NCI-H748 (cell line): Measurements from ENCODE around the gene NIF3L1.
A peak's percentile ranks its signal among the peaks of the same experiment; 100 is the strongest.
"Not testable (repeated sequence)": the region's sequence is repeated elsewhere in the genome, so short reads cannot be mapped to it uniquely, and the experiment has no call there.

ENCODE experiments used
- DNase-seq: peaks from one replicate; lab custom pipeline; 2025; ENCODE audit not compliant: unreplicated experiment; lab: John Stamatoyannopoulos, UW

NIF3L1 gene

DNA sequence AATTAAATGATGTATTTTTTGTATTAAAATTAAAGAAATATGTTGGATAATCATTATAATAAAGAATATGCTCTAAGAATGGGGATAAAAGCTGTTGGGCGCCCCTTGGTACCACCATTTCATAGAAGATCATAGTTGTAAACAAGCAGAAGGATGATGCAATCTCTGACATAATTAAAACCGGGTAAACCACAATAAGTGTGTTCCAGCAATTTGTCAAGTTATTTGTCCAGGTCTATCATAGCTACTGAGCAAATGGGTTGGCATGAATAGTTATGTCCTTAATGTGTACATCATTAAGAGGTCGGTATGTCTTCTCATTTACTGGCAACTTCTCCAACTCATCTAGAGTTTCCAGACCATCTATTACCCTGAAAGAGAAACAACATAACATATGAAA is 18.0 kb upstream of the NIF3L1 start:
- no peak for DNase-seq

- no peak for DNase-seq
Measured at GRCh38 chr2:200873560-200873959, 15.6 kb upstream of the NIF3L1 start.

DNA sequence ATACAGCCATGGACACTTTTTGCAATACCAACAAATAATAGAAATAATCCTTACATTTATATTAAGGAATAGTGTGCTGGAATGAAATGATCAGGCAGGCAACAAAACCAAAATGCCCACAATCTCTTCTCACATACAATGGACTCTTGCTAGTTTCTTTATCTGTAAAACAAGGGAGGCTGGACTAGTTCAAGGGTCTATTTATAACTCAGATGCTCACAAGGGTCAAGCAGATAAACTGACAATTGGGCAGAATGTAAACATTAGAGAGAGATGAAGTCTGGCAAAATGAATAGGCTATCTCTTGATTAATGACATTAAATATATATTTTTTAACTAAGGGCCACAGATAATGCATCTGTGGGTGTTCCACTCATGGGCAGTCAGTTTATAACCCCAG is 11.7 kb upstream of the NIF3L1 start:
- no peak for DNase-seq

DNA sequence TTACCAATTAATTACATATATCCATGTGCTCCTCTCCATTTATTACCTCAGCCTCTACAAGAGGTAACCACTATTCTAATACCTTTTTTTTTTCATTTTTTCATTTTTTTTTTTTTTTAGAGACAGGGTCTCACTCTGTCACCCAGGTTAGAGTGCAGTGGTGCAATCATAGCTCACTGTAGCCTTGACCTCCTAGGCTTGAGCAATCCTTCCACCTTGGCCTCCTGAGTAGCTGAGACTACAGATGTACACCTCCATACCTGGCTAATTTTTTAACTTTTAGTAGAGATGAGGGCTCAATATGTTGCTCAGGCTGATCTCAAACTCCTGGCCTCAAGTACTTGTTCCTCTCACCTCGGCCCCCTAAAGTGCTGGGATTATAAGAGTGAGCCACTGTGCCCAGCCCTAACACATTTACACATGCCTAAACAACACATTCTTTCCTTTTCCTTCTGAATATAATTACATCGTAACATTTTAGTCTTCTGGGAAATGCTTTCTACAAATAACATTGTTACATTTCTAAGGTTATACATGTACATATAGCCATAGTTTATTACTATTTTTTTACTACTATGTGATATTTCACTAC is 10.8 kb upstream of the NIF3L1 start:
- no peak for DNase-seq

GRCh38 chr2:200881715-200882249 is 7.4 kb upstream of the NIF3L1 start:
- DNase-seq = not testable (repeated sequence)

- no peak for DNase-seq
Measured at GRCh38 chr2:200899482-200899881, 10.3 kb downstream of the NIF3L1 start.

DNA sequence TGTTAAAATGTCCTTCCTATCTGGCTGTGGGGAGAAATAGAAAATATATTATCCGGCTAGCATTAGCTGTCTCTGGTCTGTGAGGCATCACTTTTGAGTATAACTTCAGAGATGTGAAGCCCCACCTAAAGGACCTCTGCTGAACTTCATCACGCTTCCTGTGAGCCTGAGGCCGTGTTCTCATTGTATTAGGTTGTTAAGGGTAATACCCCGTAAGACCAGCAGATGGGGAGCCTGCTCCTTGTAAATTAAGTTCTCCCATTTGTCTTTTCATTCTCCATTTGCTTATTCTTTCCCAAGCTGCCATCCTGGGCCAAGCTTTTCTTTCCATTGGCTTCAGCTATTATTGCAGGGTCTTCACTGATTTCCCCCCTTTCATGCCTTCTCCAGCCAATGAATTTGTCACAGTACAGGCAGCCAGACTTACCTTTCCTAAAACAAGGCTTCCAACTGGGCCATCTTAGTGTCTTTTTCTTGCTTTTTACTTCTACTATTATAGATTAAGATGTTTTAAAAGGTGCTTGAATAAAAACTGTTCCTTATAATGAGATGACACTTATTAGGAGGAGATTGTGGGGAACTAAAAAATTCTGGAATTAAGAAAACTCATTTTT is 12.4 kb downstream of the NIF3L1 start:
- peak; percentile 88 for DNase-seq

- DNase-seq = peak; percentile 69
Measured at GRCh38 chr2:200905618-200906296, 16.6 kb downstream of the NIF3L1 start.

DNA sequence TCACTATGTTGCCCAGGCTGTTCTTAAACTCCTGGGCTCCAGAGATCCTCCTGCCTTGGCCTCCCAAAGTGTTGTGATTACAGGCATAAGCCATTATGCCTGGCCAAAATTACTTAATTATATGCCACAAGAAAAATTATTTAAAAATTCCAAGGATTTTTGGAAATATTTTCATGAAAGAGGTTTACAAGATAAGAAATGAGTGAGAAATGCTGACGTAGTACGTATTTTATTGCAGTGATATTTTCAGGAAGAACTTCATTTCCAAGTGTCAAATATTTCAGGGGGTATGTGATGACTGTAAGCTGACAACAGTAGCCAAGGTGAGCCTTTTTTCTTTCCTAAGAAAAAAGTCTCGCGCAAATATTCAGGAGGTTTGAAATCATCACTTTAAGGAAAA is 20.8 kb downstream of the NIF3L1 start:
- DNase-seq = no peak

DNA sequence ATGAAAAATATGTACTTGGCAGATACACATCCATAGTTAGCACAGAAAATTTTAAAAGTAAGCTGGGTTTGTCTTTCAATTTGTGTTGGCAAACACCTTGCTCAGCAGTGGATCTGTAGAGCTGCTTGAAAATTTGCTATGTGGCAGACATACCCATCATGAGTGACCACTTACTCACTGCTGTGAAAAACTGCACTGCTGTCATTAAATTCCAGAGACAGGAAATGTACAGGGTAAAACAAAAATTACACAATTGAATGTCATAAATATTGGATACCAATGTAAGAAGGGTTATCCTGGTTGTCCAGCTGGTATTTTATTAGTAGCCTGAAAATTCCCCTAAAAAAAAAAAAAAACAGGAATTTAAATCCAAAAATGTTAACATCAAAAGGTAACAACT is 24.5 kb downstream of the NIF3L1 start:
- DNase-seq = no peak

DNA sequence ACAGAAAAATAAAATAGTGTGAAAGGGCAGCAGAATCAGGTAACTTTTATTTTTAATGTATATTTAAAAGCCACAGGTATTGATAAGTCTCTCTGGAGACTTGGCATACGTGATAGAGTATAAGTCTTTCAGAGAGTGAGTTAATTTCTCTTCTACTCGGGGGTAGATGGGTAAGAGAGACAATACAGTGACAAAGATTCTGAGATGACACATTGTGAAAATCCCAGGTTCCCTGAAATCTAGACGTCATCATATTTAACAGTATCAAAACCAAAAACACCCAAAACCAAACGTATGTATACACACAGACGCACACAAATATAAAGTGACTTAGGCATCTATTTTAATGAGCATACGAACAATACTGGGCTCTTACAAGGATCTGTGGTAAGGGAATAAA is 33.3 kb downstream of the NIF3L1 start:
- DNase-seq = no peak

DNA sequence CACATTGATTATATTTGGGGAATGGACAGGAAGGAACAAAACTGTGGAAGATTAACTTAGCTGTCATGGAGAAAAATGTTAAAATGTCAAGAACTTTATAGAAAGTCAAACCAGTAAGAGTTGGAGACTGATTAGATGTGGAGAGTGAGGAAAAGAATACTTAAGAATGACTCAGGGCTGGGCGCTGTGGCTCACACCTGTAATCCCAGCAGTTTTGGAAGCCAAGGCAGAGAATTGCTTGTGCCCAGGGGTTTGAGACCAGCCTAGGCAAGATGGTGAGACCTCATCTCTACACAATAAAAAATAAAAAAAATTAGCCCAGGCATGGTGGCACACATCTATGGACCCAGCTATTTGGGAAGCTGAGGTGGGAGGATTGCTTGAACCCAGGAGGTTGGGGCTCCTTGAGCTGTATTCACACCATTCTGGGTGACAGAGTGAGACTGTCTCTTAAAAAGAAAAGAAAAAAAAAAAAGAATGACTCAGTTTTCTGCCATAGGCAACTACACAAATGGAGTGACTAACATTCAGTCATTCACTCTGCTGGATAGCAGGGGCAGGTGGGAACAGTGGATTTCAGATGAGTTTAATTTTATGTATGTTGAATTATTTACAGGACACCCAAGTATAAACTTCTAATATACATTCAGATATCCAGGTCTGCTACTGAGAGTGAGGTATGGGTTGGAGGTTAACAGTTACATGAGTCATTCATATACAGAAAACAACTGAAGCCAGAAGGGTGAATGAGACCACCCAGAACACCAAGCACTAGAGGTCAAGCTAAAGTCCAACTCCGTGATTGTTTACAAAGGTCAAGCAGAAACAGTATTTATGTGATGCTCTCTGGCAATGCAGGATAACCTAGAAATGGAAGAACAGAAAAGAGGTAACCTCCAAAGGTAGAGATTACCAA is 40.4 kb downstream of the NIF3L1 start:
- DNase-seq = no peak

GRCh38 chr2:200930947-200931626 is 41.9 kb downstream of the NIF3L1 start:
- DNase-seq = no peak

GRCh38 chr2:200939832-200940231 is 50.7 kb downstream of the NIF3L1 start:
- no peak for DNase-seq

- no peak for DNase-seq
Measured at GRCh38 chr2:200943527-200944105, 54.4 kb downstream of the NIF3L1 start.

DNA sequence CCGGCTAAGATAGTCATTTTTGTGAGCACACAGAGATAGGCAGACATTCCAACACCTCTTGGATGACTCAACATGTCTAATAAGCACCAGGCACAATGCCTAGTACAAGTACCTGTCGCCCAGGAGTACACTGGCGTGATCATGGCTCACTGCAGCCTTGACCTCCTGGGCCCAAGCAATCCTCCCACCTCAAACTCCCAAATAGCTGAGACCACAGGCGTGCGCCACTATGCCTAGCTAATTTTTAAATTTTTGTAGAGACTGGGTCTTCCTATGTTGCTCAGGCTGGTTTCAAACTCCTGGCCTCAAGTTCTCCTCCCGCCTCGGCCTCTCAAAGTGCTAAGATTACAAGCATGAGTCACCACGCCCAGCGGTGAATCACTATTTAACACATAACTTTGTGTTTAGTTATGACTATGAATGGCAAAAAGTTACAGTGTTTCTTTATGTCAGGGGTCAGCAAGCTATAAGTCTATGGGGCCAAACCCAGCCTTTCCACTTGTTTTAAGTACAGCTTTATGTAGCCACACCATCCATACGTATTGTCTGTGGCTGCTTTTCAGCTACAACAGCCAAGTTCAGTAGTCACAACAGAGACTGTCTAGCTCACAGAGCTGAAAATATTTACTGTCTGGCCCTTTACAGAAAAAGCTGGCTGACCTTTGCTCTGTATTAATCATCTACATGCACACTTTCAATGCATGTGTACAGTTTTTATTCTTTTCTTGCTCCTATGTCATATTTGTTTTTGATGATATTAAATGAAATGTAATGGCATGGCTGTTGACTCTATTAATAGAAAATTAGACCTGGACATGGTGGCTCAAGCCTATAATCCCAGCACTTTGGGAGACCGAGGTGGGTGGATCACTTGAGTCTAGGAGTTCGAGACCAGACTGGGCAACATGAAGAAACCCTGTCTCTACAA is 55.6 kb downstream of the NIF3L1 start:
- no peak for DNase-seq

- DNase-seq = no peak
Measured at GRCh38 chr2:200945395-200945729, 56.2 kb downstream of the NIF3L1 start.

- no peak for DNase-seq
Measured at GRCh38 chr2:200950378-200950777, 61.2 kb downstream of the NIF3L1 start.
